Type B pancreatic cell (in vitro differentiated cells): ENCODE measurements around the gene FRMD4A. TPM values are rescaled to one million over a fixed set of nuclear protein-coding genes. Genes with fewer than 3 reads are reported as not detected.
A peak's percentile ranks its signal among the peaks of the same experiment; 100 is the strongest.

Experiments used
- DNase-seq: peaks from one replicate; pipeline ENCODE4 v3.0.0; 2021; ENCODE audit warnings: mixed read lengths; ENCODE audit not compliant: unreplicated experiment; ENCODE audit errors: extremely low spot score
- H3K27ac Mint-ChIP-seq: 2 replicates; pipeline ENCODE4 v1.8.0; 2021; ENCODE audit warnings: mild to moderate bottlenecking, mixed read lengths
- H3K27me3 Mint-ChIP-seq: 2 replicates; pipeline ENCODE4 v1.8.0; 2021; ENCODE audit warnings: mixed read lengths
- H3K36me3 Mint-ChIP-seq: 2 replicates; pipeline ENCODE4 v1.8.0; 2021; ENCODE audit warnings: mixed read lengths
- H3K4me1 Mint-ChIP-seq: one replicate; pipeline ENCODE4 v1.8.0; 2021; ENCODE audit warnings: mixed read lengths; ENCODE audit not compliant: unreplicated experiment
- H3K4me3 Mint-ChIP-seq: 2 replicates; pipeline ENCODE4 v1.8.0; 2021; ENCODE audit warnings: mild to moderate bottlenecking, mixed read lengths
- H3K9me3 Mint-ChIP-seq: 2 replicates; pipeline ENCODE4 v1.8.0; 2021; ENCODE audit warnings: mixed read lengths
- CTCF ChIP-seq: fragments of 200-600 bp; sonication (generic); conservative IDR thresholded peaks from 2 replicates; pipeline ENCODE4 v1.5.0; 2021; ENCODE audit warnings: antibody characterized with exemption, mild to moderate bottlenecking
- total RNA-seq: library from RNA; stranded (reverse); gene quantifications from 2 replicates; pipeline ENCODE4 v1.2.1, GENCODE V29; 2021; ENCODE audit warnings: low replicate concordance

The FRMD4A gene
- total RNA-seq, 1 donor from 2014 or later = 88.9 TPM

- Mint-ChIP-seq H3K4me3 (no peak overlapping the region), H3K27me3 (peaks cover 7% of the 10 kb centered on the region), H3K27ac (peak overlapping the region; percentile 29), H3K9me3 (peaks cover 5% of the 10 kb centered on the region), H3K4me1 (peaks cover 19% of the 10 kb centered on the region), H3K36me3 (peaks cover 25% of the 10 kb centered on the region)
- no peak for TF ChIP-seq CTCF
- DNase-seq = no peak
These were observed 514.4 kb downstream of the FRMD4A start for GRCh38 chr10:13816195-13816925.

GRCh38 chr10:13815756-13816155 is 515.0 kb downstream of the FRMD4A start:
- DNase-seq = no peak

GRCh38 chr10:13813550-13813949 is 517.2 kb downstream of the FRMD4A start:
- Mint-ChIP-seq H3K4me1 (peaks cover 38% of the 10 kb centered on the region), H3K27me3 (no peaks in the 10 kb centered on the region), H3K9me3 (peaks cover 5% of the 10 kb centered on the region), H3K36me3 (peaks cover 25% of the 10 kb centered on the region), H3K4me3 (no peak overlapping the region), H3K27ac (no peak overlapping the region)
- no peak for DNase-seq
- TF ChIP-seq CTCF = no peak

More at GRCh38 chr10:13815756-13816155, 515.0 kb downstream of the FRMD4A start:
- Mint-ChIP-seq H3K9me3 (peaks cover 5% of the 10 kb centered on the region), H3K4me3 (no peak overlapping the region), H3K4me1 (peaks cover 20% of the 10 kb centered on the region), H3K27me3 (peaks cover 4% of the 10 kb centered on the region), H3K27ac (peak overlapping the region; percentile 29), H3K36me3 (peaks cover 26% of the 10 kb centered on the region)
- no peak for TF ChIP-seq CTCF

- Mint-ChIP-seq H3K4me1 (peaks cover 38% of the 10 kb centered on the region), H3K27me3 (no peaks in the 10 kb centered on the region), H3K36me3 (peaks cover 21% of the 10 kb centered on the region), H3K27ac (no peak overlapping the region), H3K4me3 (no peak overlapping the region), H3K9me3 (peaks cover 5% of the 10 kb centered on the region)
- DNase-seq = no peak
- no peak for TF ChIP-seq CTCF
These were observed 517.9 kb downstream of the FRMD4A start for GRCh38 chr10:13812804-13813203.

- peak; percentile 40 for TF ChIP-seq CTCF
- Mint-ChIP-seq H3K27me3 (no peaks in the 10 kb centered on the region), H3K27ac (no peak overlapping the region), H3K36me3 (peaks cover 8% of the 10 kb centered on the region), H3K4me1 (peaks cover 28% of the 10 kb centered on the region), H3K9me3 (no peaks in the 10 kb centered on the region), H3K4me3 (no peak overlapping the region)
- DNase-seq = no peak
These were observed 520.2 kb downstream of the FRMD4A start for GRCh38 chr10:13810568-13810967.
